Erythroblast (primary cell): ENCODE measurements around the gene SYS1.

Experiments
- GATA1 ChIP-seq: IDR thresholded peaks from 2 replicates; pipeline ENCODE4 v1.6.1; 2011; ENCODE audit warnings: low read depth, mild to moderate bottlenecking, control low read depth, low read length, moderate library complexity
- POLR2A ChIP-seq: IDR thresholded peaks from 2 replicates; pipeline ENCODE4 v1.6.1; 2011; ENCODE audit warnings: mild to moderate bottlenecking, low read length

GRCh38 chr20:45329497-45330319, 33.2 kb upstream of the SYS1 start:
- TF ChIP-seq POLR2A (no peak), GATA1 (no peak)
